GM18517 (cell line): ENCODE measurements around the gene ENOX1.
"Not testable (repeated sequence)": the region's sequence is repeated elsewhere in the genome, so short reads cannot be mapped to it uniquely, and the experiment has no call there.

Source experiments
- ATAC-seq: cut with Tn5 transposase; IDR thresholded peaks from one replicate; pipeline ENCODE4 v1.9.1; 2021; ENCODE audit warnings: mild to moderate bottlenecking, moderate library complexity; ENCODE audit not compliant: unreplicated experiment

Gene ENOX1

DNA sequence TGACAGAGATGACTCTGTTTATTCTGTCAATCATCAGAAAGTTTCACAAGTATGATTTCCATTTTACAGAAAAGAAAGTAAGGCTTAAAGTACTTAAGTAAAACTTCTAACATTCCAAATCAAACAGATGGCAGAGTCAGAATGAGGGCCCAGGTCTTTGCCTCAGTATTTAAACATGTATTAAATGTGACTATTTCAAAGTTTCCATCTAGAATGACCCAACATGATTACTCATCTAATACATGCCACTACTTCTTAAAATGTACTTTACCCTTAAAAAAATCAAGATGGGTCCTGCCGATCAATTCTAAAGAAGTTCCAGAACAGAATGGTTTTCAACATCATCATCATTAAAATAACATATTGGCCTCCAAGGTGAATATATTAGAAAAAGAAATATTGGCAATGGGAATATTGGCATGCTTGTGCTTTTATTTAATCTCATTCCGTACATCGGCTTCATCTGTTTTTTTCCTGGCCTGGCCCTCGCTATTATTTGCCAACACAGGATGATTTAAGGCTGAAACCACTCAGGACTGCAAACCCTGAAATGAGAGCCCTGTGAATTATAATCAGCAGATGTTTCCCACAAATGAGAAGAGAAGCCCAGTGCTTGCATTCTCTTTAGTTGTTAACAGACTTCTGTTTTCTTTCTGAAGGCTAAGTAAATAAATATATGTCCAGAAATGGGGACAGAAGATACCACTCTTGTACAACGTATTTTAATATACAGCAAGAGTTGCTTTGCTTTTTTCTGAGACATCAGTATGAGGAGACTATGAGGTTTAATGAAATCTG lies 423.4 kb downstream of the ENOX1 start:
- ATAC-seq = no peak

DNA sequence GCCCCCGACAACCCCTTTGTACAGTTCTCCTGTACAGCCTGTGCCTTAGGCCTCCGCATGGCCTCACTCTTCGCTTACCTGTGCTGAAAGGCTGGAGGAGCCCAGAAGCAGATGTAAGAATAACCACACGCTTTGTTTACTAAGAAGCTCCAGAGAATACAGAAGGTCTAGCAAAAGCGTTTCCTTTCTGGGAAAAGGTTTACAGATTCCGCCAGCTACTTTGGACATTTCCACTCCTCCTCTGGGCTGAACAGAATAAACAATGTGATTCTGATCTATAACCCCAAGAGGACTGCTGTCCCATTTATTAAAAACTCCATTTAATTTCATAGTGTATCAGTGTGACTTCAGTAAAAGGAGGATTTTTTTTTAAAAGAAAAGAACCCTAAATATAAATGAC lies 424.2 kb downstream of the ENOX1 start:
- ATAC-seq = no peak

DNA sequence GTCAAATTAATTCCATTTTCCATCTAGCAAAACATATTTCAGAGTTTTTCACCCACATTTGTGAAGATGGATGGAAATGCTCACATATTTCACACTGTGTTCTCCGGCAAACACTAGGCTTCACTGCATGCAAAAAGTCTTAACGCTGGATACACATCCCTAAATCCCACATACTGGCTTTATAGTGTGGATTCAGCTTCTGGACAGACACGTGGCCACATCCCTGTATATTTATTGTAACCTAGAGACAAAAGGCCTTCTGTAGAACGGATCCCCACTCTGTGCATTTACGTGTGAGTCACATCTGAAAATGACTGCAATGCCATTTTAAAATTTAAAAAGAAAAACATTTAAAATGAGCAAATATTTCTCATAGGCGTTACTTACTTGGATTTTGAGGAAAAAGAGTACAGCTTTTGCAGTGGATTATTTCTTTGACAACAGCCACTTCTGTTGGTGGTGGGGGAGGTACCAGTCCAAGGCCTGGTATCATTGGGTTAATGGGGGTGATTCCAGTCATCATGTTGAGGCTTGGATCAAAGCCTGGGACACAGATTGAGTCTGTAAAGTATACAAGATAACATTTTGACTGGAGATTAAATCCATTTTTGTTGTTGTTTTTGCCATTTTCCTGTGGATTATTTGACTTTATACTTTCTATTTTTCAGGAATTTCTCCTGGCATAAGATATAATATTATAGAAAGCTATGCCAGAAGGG lies 425.7 kb downstream of the ENOX1 start:
- ATAC-seq = no peak

DNA sequence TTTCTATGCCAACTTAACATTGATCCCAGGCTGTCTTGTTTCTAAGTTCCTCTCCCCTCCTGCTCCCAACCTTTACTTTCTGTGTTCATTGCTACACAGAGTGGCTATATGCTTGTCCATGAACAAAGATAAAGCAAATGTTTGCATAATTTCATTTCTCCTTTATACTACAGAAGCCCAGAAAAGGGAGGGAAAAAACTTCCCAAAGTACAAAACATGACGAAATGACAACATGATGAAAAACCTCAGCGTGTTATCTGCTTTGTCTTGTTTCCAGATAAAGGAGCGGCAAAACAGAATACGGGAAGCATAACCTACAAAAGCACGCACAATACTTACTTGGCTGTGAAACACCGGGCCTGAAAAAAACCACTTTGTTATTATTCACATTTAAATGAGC lies 426.6 kb downstream of the ENOX1 start:
- no peak for ATAC-seq

DNA sequence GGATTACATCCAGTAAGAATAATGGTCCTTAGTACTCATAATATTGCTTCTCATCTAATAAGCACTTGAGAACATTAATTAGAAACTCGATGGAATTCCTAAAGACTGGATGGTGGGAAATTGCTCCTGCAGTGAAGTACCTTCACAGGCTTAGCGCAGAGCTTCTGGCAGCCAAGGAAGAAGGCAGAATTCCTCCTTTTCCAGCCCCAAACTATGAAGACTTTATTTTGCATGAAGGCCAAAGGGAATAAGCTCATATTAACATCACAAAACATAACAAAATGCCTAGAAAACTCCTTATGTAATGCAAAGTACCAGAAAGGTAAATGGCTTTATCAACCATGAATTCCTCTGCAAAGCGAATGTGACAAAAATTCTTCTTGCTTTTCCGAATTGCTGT lies 427.2 kb downstream of the ENOX1 start:
- ATAC-seq = no peak

DNA sequence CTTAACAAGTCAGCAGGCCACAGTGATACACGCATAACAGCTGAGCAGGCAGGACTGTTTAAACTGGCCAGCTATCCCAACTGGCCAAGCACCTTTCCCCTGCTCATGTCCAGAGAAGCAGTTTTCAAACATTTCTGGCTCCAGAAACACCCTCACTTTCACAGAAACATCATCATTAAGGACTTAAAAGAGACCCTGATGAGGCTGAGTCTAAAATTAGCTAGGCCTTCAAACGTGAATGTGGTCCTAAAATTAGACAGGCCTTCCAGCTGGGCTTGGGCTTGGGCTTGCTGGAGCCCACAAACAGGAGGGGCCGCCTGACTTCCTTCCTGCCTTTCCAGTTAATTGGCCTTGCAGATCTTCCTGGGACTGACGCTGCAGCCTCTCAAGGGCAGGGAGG lies 429.2 kb downstream of the ENOX1 start:
- ATAC-seq = no peak

DNA sequence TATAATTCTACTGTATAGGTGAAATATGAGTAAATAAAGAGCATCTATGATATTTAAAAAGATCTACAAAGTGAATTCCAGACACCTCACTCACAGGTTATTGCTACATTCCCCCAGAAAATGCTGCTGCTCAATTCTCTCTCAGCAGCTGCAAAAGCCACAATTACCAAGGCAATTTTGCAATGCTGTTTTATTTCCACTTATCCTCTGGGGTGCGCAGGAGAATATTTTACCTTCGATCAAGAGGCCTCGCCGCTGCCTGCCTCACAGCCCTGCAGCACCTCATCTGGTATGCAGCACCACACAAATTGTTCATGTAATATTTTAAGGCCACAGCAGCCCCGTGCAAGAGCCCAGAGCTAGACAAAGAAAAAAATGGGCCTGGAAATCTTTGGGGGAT lies 430.2 kb downstream of the ENOX1 start:
- ATAC-seq = no peak

DNA sequence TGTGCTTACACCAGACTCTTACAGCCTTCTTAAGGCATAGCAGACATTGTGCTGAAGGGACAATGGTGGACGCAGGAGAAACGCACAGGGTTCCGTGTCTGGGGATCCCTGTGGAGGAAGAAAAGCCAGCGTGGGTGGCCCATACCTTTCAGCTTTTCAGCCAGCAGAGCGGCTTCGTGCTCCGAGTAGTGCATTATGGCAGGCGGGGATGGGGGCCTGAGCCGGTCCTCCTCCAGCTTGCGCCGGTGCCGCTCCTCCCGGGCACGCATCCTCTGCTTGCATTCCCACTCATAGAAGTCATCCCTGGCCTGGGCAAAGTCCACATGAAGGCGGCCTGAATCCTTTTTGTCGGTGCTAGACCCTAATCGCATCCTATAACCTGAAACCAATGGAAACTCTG lies 431.0 kb downstream of the ENOX1 start:
- ATAC-seq = no peak

DNA sequence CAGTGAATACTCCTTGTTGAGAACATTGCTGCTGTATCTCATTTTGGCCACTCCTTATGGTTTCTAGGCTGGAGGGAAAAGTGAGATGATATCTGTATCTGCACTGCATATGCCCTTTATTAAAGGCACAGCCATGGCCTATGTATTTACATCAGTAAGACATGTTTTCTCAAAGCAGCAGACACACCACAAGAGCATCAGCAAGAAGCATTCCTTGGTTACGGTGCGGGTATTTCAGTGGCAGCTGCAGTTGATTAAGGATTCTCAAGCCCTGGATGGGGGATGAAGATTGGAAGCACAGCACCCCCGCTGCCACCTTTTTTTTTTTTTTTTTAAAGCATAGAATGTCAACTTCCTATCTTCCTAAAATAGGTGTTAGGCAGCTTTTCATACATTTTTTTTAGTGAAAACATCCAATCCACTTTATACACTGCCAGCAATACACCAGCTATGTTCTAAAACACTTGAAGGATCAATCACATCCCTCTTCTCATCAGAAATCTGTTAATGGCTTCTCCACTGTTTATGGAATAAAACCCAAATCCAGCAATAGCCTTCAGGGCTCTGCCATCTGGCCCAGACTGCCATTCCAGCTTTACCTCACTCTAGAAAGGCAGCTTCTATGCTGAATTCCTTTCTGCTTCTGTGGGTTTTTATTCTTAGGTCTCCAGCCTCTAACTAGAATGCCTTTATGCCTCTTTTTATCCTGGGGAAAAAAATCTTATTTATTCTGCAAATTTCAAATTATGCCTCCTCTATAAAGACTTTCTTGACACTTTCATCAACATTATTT lies 432.4 kb downstream of the ENOX1 start:
- no peak for ATAC-seq

DNA sequence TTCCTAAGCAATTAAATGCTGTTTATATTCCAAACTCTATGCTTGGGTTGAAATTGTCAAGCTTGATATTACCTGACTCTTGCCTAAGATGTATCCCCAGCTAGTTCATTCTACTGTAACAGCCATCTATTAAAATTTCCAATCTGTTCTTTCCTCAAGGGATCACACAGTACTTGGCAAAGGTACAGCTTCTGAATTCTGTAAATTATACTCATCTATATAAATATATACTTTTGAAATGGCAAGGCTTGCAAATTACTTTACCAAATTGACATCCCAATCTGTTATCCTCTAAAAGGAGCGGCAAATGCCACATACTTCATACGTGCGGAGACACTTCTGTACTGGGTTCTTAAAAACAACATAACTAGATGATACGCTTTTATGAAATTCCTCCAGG lies 433.1 kb downstream of the ENOX1 start:
- ATAC-seq = no peak

DNA sequence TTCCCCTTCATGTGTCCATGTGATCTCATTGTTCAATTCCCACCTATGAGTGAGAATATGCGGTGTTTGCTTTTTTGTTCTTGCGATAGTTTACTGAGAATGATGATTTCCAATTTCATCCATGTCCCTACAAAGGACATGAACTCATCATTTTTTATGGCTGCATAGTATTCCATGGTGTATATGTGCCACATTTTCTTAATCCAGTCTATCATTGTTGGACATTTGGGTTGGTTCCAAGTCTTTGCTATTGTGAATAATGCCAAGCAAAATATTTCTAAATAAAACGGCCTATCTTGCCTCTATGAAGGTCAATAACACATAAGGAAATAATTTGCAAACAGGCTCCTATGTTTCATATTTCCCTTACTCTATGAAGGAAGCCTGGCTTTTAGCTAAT lies 435.2 kb downstream of the ENOX1 start:
- not testable (repeated sequence) for ATAC-seq

DNA sequence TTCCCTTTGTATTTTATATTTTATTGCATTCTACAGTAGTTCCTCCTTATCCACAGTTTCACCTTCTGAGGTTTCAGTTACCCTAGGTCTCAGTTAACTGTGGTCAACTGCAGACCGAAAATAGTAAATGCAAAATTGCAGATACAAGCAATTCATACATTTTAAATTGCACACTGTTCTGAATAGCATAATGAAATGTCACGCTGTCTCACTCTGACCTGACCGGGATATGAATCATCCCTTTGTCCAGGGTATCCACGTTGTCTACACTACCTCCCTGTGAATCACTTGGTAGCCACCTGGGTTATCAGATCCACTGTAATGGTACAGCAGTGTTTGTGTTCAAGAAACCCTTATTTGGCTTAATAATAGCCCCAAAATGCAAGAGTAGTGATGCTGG lies 438.4 kb downstream of the ENOX1 start:
- no peak for ATAC-seq

DNA sequence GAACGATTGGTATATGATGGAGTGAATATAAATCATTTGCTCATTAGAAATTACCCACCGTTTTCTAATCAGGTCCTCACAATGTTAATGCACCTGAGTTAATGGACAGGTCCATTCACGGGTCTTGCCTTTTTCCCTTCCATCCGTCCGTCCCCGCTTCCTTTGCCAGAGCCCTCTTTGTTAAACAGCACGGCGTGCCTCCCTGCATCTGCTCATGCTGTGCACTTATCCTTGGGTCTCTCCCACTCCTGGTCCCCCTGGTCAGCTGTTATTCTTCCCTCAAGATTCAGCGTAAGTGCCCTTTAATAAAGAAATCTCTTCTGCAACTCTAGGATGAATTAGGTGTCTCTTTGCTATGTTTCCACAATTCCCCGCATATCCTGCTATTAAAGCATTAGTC lies 438.9 kb downstream of the ENOX1 start:
- no peak for ATAC-seq

DNA sequence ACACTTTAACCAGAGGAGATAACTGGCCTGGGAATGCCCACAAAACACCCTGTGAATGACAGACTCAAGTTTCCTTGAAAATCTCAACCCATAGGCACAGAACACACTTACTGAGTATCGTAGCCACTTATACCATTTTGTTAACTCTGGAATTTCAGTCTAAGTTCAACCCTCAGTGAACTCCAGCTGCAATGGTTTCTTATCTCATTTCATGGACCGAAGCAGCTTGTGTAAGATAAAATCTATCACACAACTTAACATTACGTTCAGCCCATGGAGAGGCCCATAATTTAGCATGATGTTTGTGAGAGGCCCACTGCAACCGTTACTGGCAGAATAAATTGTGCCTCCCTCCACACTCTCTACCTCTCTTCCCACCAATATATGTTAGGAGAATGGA lies 440.3 kb downstream of the ENOX1 start:
- no peak for ATAC-seq

DNA sequence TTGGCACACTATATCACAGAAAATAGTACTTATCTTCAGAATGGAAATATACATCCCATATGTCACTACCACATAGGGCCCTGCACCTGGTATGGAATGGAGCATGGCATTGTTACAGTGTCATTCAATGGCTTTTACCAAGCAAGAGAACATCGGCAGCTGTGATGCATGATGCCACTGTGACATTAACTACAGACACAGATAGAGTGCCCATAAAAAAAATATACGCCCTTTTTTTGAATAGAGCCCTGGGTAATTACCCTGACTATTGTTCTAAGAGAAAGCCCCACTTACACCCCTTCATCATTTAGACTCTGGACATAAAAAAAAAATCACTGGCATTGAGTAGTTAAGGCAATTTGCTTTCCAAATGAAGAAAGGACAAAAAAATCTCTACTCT lies 443.1 kb downstream of the ENOX1 start:
- ATAC-seq = no peak

DNA sequence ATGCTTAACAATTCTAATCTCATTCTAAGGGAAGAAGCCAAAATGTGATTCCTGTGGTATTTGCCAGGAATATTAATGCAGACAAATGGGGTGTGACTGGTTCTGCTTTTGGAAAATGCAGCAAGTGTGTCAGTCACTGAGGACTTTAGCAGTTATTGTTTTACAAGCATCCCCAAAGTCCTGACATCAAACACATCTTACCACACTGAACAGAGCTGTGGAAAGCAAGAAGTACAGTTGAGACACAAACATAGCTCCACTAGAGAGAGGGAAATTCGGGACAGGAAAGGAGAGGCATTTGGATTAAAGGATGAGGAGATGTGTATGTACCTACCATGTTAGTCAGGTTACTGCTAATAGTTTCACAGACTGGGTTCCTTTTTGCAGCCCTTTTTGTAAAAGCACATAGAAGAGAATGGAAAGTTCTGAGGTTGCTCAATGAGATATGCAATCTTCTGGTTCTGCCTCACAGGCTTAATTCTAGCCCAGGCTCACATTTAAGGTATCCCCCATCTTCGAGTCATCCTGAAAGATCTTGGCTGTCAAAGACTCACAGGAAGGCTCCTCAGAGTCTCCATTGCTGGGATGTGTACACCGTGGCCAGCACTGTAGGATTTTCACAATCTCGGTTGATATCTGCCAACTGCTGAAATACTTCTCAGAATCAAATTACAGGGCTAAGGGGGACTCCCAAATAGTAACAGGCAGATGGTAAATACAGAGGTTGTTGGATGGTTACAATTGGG lies 446.8 kb downstream of the ENOX1 start:
- ATAC-seq = no peak

DNA sequence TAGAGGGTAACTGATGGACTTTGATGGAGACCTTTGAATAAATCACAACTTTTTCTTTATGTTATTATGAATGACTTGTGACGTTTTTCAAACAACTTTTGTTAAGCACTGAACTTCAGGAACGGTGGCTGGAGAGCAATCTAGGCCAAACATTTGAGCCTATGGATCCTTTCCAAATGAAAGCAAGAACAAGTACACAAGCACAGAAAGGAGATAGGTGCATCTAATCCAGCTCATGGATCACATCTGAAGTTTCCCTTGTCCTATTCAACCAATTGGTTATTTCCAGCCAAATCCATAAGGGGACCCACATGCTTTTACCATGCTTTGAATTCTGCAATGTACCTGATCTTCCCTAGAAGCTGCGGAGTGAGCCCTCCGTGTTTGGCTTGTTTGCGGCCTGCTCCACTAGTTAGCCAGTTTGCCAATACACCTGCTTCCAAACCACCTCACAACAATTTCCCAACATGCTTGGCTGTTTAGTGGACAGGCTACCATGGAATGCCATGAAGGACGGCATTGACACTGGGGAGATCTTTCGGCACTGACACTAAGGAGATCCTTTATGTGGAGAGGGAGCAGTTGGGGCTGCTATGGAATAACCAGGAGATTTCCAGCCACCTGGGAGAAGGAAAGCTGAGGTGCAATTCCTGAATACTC lies 447.5 kb downstream of the ENOX1 start:
- ATAC-seq = no peak

DNA sequence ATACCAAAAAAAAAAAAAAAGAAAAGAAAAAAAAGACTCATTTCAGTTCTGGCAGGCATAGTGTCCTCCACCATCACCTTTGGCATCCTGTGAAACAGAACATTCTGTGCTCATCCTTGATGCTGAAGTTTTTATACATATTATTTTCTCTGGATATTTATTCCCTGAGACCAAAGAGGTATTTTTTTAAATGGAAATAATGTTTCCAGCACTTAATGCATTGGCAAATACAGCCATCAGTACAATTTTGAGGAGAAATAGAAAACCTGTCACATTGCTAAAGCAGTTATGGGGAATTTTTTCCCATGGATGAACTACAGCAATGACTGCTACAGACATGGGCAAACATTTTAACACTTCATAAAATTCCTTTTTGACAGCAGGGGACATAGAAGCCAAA lies 451.0 kb downstream of the ENOX1 start:
- no peak for ATAC-seq

DNA sequence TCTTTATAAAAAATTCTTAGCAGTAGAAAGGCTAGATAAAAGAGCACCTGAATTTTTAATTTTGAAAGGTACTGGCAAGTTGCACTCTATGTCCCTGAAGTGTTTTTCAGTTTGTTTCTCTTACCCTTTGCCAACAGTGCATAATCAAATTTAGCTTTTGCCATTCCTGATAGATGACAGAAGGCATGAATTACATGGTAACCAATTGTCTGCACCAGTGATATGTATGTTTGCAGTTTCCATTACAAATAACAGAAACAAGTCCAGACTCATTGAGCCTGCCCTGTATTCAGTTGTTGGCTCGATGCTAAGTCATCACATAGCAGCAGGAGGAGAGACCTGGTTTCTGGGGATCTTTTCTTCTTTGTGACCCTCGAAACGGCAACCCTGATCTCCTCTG lies 453.6 kb downstream of the ENOX1 start:
- ATAC-seq = no peak

DNA sequence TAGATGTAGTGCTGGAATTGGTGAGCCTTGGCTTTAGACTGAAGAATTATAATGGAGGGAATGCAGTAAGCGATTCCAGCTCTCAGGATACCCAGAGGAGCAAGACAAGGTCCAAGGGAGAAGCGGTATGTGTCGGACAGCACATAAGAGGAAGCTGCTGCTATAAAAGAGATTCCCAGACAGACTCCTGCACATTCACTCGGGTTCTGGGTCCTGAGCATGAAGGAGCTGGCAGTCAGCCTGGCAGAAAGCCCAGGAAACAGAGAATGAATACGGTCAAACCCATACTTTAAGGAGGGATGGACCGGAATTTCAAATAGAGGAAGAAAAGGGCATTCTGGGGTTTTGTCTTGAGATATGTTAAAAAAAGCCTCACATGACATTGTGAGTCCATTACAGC lies 455.1 kb downstream of the ENOX1 start:
- no peak for ATAC-seq

DNA sequence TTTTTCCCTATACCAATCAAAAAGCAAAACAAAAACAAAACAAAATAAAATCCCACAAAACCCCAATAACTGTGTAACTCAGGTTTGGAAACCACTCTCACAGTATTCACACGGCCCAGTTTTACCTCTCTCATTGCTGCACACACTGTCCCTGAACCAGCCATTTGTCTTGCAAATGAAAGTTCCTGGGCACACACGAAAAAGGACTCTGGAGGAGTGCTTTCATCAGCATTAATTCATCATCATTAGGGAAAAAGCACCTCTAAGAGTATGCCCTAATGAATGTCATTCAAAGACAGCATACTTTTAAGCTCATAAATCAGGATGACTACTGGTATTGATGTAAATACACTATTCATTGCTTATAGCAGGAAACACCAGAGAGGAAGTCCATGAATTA lies 457.1 kb downstream of the ENOX1 start:
- ATAC-seq = no peak
